Stimulated activated CD4-positive, alpha-beta T cell treated with anti-CD3 and anti-CD28 coated beads, TNF-alpha, amount 100 ng/mL, for 24 hours (primary cell): ENCODE measurements around the gene CUL4A.
"Not testable (repeated sequence)": the region's sequence is repeated elsewhere in the genome, so short reads cannot be mapped to it uniquely, and the experiment has no call there.

Experiments
- DNase-seq, 3 experiments: peaks; one replicate each; pipeline ENCODE4 v3.0.0-alpha.2; 2020; ENCODE audit warnings: low read depth in 3 of 3

Gene CUL4A

DNA sequence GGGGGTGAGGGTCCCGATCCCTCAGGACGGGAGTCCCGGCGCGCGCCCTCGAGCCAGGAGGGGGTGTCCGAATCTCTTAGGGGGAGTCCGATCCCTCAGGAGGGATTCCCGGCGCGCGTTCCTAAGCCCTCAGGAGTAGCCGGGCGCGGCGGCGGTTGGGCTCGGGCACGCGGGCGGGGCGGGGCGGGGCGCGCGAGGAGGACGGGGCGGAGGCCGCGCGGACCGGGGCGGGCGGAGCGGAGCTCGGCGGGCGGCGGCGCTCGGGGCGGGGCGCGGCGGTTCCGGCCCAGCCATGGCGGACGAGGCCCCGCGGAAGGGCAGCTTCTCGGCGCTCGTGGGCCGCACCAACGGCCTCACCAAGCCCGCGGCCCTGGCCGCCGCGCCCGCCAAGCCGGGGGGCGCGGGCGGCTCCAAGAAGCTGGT lies at the start of gene CUL4A:
TSS of gene CUL4A (plus strand) at position 278 of the 423 bp plus-strand sequence. CDS start at position 293, 15 bp downstream.
- DNase-seq, result peak; percentile 46 to 76 (median 57)

DNA sequence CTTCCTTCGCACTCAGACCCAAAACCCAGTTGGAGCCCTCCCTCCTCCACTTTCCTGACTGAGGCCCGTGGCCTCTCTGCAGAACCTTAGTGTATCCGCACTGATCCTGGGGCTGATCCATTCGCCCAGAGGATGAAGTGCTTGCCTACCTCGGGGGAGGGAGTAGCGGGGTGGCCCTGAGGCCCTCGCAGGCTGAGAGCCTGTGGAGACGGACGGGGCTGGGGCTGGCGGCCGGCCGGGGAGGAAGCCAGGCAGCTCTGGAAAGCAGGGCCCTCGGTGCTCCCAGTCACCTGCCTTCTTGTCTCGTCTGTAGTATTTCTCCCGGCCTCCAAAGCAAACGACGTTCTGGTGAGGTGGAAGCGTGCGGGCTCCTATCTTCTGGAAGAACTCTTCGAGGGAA lies 49.7 kb upstream of the CUL4A start:
- no peak for DNase-seq

DNA sequence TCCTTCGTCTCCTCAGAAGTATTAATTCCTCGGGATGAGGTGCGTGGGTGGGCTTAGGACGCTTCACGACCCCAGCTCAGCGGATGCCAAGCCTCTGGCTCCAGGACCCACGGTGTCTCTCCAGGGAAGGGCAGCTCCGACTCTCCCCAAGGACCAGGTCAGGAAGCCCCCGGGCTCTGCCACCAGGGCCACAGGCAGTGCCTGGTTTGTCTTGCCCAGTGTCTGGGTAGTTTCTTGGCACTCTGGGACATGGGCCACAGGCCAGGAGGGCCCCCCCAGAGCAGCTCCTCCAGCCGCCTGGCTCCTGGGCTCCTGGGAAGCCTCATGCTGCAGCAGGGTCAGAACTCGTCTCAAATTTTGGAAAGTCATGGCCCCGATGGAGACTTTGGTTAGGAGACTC lies 48.4 kb upstream of the CUL4A start:
- DNase-seq, result no peak

DNA sequence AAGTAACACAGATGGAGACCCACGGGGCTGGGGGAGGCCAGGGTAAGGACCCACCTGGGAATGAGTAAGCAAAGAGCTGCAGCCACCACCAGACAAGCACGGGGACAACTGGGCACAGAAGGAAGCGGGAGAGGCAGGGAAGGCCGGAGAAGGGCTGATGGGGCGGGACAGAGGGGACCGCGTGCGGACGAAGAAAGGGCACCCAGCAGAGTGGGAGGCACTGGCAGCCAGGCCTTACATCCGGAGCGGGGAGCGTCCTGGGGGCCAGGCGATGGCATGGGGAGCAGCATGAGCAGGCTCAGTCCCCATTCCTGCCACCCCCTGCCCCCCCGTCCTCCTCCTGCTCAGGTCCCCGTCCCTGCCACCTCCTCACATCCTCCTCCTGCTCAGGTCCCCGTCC lies 48.0 kb upstream of the CUL4A start:
- no peak for DNase-seq

DNA sequence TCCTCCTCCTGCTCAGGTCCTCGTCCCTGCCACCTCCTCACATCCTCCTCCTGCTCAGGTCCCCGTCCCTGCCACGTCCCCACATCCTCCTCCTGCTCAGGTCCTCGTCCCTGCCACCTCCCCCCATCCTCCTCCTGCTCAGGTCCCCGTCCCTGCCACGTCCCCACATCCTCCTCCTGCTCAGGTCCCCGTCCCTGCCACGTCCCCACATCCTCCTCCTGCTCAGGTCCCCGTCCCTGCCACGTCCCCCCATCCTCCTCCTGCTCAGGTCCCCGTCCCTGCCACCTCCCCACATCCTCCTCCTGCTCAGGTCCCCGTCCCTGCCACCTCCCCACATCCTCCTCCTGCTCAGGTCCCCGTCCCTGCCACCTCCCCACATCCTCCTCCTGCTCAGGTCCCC lies 47.4 kb upstream of the CUL4A start:
- not testable (repeated sequence) for DNase-seq

DNA sequence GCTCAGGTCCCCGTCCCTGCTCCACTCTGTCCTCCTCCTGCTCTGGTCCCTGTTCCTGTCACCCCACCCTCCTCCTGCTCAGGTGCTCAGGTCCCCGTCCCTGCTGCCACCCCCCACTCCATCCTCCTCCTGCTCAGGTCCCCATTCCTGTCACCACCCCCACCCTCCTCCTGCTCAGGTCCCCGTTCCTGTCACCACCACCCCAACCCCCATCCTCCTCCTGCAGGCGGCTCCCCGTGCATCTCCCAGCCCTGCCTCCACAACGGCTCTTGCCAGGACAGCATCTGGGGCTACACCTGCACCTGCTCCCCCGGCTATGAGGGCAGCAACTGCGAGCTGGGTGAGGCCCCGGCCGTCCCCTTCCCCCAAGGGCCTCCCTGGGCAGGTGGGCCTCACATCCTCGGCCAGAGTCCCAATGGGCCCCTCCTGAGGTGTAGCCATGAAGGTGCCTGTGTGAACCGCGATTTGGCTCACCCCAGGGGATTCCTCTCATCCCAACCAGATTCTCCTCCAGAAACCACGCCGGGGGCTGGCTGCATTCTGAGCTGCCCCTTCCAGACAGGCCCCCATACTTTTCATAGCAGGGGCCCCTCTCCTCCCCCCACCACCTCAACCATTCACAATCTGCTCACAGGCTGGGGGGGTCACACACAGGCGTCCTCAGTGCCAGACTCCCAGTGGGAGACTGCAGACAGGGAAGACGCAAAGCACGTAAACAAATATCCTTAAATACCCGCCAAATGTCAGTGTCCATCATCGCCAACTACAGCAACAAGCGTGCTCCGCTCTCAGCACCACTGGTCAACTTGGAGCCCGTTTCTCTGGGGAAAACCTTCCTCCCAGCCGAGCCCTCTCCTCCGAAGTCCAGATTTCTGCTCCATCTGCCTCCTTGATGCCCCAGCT lies 46.4 kb upstream of the CUL4A start:
- no peak for DNase-seq

DNA sequence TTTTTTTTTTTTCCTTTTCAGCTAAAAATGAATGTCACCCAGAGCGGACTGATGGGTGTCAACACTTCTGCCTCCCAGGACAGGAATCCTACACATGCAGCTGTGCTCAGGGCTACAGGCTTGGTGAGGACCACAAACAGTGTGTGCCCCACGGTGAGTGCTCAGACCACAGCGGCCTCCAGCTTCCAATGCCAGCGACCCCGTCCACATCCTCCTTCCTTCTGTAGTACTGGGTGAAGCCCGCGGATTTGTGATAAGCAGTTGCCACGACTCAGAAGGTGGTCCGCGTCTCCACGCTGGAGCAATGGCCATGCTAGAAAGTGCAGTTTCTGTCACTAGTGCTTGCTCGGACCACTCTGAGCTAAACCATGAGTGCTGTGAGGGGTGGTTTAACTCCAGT lies 44.9 kb upstream of the CUL4A start:
- DNase-seq, result no peak

DNA sequence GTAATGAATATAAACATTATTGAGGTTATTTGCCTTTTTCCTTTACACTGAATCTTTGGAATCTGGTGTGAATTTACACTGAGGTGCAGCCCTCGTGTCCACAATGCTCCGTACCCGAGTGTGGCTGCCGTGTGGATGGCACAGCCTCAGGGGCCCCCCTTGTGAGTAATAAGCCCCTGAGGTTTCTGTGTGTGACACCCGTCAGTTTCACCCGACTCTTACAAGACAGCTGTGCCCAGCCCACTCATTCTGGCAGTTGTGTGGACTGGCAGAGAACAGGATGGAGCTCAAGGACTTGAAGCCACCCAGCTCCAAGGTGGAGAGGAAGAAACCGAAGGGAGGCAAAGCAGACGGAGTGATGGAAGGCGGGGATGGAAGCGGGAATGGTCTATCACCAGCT lies 43.1 kb upstream of the CUL4A start:
- no peak for DNase-seq

DNA sequence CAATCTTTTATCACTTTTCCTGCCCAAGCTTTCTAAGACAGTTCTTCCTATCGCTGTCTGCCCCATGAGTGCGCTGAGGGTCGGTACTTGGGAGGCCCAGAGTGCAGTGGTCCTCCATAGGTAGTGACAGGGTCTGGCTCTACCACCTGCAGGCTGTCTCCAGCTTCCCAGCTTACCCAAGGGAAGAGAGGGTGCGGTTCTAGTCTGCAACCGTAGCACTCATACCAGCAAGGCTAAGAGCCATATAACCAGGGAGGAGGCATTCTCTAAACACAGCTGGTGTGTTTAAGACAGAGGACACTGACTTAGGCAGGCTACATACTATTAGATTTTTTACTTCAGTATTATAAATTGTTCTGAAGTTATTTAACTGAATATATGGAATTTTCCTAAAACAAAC lies 42.7 kb upstream of the CUL4A start:
- no peak for DNase-seq

DNA sequence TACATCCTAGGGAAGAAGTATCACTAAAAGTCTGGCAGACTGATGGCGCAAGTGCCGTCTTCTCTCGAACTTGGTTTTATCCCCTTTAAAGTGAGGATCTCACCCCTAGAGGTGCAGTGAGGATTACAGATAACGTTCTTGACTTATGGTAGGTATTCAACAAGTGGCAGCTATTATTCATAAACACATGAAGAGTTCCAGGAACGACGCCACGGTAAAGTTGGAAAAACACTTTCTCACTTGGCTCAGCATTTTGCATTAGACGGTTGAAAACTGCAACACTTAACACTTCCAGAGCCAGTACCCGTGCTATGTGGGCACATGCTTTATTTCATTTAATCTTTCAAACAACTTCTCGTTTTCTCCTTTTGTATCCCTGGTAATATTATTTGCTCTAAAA lies 42.3 kb upstream of the CUL4A start:
- no peak for DNase-seq

DNA sequence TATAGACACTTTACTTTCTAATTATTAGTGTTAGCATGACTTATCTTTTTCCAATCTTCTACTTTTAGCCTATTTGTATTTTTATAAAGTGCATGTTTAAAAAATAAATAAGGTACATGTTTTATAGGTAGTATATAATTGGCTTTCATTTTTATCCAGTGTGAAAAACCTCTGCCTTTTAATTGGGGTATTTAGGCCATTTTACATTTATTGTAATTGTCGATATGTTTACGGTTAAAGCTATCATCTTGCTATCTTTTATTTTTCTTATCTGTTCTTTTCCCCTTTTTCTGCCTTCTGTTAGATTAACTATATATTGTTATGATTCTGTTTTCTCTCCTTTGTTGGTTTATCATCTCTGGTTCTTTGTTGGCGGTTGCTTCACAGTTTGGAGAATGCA lies 41.8 kb upstream of the CUL4A start:
- no peak for DNase-seq

DNA sequence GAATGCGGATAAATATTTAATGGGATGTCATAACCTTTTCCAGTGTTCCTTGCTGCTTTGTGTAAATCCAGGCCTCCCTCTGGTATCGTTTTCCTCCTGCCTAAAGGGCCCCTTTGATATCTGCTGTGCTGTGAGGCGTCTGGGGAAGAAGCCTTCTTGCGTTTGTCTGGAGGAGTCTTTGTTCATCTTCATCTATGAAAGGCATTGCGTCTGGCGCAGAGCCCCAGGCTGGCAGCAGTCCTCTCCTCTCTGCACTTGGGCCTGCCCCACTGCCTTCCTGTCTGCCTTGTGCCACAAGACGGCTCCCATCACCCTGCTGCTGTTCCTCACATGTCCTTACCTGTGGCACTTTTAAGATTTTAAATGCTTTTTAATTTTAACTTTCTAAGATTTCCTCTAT lies 41.2 kb upstream of the CUL4A start:
- DNase-seq, result no peak

DNA sequence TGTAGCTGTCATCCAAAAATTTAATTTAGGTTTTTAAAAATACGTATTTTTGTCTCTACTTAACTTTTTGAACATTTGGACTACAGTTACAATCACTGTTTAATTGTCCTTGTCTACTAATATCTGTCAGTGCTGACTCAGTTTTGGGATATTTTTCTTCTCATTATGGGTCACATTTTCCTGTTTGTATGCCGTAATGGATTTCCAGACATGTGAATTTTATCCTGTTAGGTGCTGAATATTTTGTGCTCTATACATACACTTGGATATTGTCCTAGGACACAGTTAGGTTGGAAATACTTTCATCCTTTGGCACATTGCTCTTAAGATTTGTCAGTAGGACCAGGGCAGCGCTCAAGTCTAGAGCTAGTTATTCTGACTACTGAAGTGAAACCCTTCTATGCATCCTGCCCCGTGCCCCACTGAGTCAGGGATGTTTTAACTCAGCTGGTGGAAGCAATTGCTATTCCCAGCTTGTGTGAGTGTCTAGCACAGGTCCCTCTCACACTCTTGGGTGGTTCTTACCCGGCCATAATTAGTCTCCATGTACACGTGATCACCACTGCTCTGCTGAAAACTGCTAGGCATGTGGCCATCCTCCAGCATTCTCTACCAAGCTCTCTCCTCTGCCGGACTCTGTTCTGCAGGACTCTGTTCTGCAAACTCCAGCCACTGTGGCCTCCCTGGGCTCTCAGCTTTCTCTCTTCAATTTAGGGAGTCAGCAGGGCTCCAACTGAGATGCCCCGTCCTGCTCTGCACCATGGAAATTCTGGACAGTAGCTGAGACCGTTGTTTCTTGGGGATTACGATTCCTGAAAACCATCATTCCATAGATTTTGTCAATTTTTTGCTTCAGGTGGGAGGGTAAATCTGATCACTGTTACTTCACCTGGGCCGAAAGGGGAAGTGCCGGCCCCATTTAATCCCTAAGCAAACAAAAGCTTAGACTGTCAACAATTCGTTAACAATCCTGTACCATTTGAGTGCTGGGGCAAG lies 39.8 kb upstream of the CUL4A start:
- no peak for DNase-seq

DNA sequence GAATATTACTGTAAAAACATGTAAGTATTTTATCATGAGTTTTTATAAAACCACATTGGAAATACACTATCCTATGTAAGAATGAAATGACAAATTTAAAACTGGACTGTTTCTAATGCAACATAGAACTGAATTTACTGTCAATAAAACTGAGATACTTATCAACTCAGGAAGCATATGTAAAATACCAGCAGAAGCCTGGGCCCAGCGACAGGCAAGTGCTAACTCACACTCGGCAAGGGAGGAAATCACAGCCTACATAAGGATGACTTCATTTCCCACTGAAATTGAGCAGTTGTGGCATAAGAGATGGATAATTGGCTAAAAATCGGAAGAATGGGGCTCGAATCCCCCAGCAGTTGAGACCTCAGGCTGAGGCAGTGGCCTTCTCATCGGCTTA lies 38.9 kb upstream of the CUL4A start:
- DNase-seq, result no peak

DNA sequence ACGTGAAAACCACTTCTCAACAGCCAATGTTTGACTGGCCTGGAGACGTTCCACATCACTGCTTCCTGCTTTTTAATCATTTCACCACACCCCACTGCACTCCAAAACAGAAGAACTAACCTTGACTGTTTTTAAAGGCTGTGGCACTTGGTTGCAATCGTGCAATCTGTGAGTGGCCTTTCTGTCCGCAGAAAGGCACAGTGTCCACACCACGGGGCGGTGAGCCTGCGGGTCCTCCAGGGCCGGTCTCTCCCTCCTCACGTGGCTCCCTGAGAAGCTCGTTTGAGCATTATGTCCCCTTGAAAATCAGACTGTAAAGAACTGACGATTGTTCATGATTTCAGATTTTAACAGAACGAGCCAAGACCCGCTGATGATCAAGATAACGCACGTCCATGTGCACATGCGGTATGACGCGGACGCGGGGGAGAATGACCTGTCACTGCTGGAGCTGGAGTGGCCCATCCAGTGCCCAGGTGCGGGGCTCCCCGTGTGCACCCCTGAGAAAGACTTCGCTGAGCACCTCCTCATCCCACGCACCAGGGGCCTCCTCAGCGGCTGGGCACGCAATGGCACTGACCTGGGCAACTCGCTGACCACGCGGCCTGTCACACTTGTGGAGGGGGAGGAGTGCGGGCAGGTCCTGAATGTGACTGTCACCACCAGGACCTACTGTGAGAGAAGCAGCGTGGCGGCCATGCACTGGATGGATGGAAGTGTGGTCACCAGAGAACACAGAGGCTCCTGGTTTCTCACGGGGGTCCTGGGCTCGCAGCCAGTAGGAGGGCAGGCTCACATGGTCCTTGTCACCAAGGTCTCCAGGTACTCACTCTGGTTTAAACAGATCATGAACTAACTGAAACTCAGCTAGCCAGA lies 37.9 kb upstream of the CUL4A start:
- DNase-seq, result no peak

DNA sequence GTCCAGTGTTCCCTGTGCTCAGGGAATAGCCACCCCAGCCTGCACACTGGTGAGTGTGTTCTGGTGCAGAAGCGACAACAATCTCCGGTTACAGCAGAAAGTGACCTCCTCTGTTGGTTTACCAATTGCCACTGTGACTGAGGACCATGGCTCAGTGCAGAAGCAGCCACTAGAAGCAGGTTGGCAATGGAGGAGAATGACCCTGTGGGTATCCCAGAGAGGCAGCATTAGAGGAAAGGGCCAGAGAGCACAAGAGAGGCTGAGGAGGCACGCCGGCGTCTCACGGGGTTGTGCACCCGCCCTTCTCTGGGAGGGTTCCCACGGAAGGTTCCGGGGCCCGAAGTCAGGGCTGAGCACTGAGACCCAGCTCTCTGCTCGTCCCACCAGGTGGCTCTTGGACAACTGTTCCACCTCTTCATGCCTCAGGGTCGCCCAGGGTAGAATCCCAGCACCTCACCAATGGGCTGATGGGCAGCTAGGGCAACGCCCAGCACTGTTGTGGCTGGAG lies 36.9 kb upstream of the CUL4A start:
- DNase-seq, result no peak

DNA sequence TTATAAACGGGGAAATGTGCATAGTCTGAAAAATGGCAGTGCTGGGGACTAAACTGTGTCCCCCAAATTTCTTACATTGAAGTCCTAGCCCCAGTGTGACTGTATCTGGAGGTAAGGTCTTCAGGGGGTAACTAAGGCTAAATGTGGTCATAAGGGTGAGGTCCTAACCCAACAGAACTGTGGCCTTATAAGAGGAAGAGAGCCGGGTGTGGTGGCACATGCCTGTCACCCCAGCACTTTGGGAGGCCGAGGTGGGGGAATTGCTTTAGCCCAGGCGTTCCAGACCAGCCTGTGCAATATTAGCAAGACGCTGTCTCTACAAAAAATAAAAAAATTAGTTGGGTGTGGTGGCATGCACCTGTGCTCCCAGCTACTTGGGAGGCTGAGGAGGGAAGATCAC lies 33.1 kb upstream of the CUL4A start:
- peak in 1 of 3 experiments; percentile 26 for DNase-seq

DNA sequence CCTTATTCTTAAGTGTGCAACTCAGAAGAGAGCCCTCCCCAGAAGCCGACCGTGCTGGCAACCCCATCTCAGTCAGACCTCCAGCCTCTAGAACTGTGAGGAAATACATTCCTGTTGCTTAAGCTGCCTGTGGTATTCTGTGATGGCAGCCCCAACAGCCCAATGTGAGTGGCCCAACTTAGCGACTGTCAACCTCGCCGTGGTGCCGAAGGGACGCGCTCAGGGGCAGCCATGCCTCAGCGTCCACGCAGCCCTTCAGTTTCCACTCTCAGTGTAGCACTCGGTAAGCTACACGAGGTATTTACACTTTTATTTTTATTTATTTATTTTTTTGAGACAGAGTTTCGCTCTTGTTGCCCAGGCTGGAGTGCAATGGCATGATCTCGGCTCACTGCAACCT lies 32.6 kb upstream of the CUL4A start:
- no peak for DNase-seq

DNA sequence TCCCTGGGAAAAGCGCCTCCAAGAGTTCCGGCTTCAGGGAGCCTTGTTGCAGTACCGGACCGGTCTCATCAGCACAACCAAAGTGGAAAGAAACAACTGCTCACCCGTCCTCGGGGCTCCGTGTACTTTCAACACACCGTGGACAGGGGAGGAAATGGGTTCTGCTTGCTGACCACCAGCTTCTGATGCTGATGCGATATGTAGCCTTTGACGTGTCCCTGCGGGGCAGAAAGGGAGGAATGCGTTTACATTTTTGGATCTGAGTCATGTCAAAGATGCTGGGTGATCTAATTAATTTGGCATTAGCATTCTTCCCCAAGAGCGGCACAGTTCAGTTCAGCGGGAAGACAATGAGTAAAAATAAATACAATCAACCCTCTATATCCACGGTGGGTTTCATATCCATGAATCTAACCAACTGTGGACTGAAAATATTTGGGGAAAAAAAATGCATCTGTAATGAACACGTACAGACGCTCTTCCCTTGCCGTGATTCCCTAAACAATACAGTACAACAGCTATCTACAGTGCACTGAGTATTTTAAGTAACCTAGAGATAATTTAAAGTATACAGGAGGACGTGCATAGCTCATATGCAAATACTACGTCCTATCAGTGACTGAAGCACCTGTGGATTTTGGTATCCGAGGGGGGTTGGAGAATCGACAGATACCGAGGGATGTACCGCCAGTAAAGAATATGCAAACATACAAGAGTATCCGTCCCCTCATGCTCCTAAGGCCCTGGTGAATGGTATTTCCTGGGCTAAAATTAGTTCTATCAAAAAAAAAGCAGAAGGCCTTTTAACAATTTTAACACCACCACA lies 31.1 kb upstream of the CUL4A start:
- no peak for DNase-seq

DNA sequence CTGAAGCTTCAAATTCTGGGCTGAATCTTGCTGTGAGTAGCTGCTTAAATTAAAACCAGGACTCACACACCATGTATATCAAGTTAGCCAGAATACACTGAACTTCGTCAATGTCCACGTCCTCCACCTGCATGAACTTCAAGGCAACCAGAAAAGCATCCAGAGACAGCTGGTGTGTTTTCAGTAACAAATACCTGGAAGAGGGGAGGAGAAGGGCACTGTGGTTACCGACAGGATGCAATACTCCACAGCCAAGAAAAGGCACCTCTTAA lies 30.6 kb upstream of the CUL4A start:
- no peak for DNase-seq
